HG03108 (cell line): ENCODE measurements around the gene PITX2.

Experiments used
- ATAC-seq: cut with Tn5 transposase; IDR thresholded peaks from one replicate; pipeline ENCODE4 v1.9.1; 2021; ENCODE audit warnings: moderate library complexity; ENCODE audit not compliant: unreplicated experiment

PITX2 gene

GRCh38 chr4:110622841-110623717 is at the start of gene PITX2:
TSS of gene PITX2 (minus strand) at chr4:110623077. CDS start at chr4:110622460, 617 bp downstream.
- ATAC-seq = peak; percentile 87

- ATAC-seq = no peak
These were observed 48.8 kb upstream of the PITX2 start for GRCh38 chr4:110671679-110672078.

DNA sequence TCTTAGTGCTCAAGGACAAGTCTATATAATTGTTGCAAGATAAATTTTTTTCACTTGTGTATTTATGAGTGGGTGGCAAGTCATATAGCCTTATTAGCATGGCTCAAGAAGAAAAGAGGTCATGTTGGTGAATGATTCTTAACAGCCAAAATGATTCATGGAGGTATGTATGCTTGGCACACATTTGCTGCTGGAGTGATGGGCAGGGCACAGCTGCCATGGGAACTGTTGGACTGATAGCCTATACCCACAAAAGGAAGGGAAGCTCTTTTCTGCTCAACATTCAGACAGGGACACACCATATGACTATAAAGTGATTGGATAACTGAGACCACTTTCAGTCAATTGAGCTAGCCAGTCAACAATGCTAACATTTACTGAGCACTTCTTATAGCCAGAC is 46.8 kb upstream of the PITX2 start:
- ATAC-seq = no peak

GRCh38 chr4:110668463-110669235 is 45.8 kb upstream of the PITX2 start:
- ATAC-seq = no peak

DNA sequence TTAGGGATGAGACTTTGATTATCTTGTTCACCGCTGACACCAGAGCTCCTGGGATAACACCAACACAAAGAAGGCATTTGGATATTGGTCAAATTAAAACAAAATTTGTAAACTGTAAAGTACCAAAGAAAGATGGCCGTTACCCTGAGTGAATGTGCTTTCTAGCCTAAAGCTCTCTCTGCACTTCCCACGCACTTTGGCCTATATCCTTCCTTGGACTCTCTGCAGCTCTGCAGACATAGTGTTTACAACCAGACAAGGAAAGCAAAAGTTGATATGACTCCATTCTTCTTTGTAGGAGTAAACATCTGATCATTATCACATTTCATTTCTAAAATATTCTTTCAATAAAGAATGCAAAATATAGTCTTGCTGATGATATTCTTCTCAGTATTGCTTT is 44.8 kb upstream of the PITX2 start:
- no peak for ATAC-seq

DNA sequence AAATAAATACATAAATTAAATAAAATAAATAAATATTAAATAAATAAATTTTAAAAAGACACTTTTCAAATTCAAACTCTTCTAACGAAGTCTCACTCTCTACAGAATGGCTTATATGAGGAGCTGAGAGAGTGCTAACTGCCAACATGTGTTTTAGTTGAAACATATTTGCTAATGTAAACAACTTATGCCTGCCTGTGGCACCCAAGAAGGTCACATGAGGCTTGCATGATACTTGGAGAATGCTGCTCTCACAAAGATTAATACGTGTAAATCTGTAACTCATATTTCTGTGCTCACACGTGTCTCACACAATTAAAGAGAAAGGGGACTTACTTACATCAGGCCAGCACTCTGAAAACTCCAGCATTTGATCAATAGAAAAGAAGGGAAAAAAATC is 43.2 kb upstream of the PITX2 start:
- no peak for ATAC-seq

DNA sequence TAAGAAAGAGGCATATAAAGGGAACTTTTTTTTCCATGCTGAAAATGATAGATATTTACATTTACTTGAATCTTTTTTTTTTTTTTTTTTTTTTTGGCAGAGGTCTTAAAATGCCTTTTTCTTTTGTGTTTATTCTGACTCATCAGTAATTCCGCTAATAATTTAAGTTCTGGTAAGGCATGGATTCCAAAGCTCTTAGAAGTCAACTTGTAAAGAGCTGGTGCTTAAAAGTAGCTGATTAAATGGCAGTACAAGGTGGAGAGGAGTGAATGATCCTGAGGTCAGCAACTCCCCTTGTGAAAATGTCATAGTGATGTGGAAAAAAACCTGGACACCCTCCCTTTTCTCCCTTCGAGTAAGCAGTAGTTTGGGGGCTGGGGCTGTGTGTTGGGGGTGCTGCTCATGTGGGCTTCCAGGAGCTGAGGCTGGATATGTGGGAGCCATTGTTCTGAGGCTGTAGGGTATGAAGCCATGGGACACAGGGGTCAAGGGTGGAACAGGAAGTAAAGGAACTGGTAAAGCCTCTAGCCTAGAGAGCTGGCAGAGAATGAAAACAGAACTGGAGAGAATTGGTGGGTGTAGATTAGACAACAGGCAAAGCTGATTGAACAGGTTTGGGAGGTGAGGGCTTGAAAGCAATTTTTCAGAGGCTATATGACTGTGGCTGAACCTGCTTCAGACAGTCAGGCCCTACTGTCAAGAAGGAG is 41.0 kb upstream of the PITX2 start:
- ATAC-seq = no peak

DNA sequence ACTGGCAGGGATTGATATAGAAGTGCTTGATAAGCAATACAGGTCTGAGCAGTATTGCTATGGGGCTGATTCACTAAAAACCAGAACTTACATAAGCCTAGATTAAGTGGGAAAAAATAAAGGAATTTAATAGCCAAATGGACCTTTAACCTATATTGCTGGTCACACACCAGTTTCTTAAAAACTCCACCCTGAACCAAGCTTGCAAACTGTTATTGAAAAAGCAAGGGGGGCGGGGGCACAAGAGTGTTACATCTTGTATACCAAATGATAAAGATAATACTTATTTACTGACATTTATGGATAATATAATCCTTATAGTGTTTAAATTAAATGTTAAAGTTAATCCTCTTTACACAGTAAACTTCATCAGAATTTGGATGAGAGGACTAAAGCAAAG is 40.3 kb upstream of the PITX2 start:
- ATAC-seq = no peak

GRCh38 chr4:110660755-110661154 is 37.9 kb upstream of the PITX2 start:
- no peak for ATAC-seq

DNA sequence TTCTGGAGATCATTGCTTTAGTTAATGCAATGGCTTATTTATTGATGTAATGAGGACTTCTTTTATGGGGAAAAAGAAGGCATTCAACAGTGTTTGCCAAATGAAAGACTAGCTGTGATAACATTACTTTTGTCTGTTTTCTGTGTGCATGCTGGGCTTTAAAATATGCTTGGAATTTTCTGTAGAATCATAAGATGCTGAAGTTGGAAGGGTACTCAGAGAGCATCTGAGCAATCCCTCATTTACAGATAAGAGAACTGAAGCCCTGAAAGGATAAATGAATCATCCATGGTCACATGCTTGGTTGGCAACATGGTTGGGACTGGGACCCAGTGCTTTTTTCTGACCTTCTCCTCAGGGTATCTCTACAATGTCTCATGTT is 31.4 kb upstream of the PITX2 start:
- no peak for ATAC-seq

GRCh38 chr4:110653321-110654253 is 30.7 kb upstream of the PITX2 start:
- ATAC-seq = no peak

DNA sequence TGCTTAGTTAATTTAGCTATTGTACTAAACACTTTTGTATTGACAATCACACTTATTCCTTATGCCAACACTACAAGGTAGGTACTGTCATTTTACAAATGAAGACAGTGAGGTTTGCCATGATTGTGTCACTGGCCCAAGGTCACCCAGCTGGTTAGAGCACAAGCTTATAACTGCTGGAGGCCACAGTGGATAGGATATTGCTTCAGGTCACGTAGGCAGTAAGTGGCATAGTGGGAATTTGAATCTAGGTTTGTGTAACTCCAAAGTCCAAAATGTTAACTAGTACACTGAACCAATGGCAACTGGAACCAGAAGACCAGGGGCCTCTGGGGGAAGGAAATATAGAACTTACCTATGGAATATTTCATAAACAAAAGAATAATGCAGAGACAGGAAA is 21.1 kb upstream of the PITX2 start:
- no peak for ATAC-seq

DNA sequence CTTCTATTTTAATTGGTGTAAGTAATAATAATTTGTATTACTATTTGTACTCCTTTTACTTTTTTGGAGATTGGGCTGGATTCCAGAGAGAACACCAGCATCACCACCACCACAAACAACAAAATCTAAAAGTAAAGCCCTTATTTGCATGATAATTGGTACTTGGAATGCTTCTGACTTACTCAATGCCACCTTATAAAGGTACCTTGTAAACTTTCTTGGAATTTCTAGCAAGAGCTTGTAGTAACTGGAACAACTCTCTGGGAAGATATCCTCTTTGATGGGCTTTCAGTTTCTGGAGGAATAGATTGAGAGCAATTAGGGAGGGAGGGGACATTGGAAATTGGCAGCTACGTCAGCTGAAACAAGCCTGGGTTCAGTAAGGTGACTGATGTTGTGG is 20.2 kb upstream of the PITX2 start:
- ATAC-seq = no peak

DNA sequence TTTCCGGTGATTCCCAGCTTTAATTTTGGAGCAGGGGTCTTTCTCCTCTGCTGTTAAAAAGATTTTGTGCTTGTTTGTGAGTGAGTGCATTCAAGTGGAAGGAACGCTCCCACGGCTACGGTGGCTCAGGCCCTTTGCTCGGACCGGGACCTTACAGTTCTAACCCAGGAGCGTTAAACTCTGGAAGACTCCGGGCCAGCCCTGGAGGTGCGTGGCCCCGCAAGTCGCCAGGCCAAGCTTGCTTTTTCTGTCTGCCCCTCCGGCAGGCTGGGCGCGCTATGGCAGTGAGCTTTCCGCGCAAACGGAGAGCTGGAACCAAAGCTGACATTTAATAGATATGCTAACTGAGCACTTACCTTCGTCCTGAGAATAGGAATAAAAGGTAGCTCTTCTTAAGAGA is 18.3 kb upstream of the PITX2 start:
- no peak for ATAC-seq

- ATAC-seq = no peak
These were observed 17.7 kb upstream of the PITX2 start for GRCh38 chr4:110640576-110640975.

- no peak for ATAC-seq
These were observed 16.6 kb upstream of the PITX2 start for GRCh38 chr4:110639207-110640090.

DNA sequence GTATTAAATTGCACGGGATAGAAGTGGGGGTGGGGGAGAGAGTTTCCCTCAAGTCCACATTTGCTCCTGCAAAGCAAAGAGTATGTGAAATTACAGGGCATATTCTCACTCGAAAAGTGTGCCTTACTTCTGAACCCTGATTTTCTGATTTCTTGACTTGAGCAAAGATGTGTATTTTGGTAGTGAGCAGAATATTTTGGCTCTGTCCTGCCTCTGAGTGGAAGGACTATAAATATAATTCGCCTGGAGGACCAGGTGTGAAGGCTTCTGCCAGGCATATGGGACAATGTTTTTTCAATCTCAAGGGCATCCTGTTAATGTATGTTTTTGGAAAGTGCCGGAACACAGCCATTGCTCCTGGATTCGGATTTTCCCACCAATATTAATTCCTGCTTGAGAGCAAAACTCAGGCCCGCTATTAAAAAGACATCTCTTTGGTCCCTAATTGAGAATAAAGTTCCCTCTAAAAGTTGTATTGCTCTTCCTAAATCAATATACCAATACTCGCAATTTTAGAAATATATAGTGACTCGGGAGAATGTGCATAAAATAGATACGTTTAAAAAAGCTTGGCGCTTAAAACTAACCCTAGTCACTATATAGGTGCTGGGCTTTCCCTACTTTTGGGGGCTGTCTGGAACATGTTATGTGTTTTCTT is 15.3 kb upstream of the PITX2 start:
- no peak for ATAC-seq

DNA sequence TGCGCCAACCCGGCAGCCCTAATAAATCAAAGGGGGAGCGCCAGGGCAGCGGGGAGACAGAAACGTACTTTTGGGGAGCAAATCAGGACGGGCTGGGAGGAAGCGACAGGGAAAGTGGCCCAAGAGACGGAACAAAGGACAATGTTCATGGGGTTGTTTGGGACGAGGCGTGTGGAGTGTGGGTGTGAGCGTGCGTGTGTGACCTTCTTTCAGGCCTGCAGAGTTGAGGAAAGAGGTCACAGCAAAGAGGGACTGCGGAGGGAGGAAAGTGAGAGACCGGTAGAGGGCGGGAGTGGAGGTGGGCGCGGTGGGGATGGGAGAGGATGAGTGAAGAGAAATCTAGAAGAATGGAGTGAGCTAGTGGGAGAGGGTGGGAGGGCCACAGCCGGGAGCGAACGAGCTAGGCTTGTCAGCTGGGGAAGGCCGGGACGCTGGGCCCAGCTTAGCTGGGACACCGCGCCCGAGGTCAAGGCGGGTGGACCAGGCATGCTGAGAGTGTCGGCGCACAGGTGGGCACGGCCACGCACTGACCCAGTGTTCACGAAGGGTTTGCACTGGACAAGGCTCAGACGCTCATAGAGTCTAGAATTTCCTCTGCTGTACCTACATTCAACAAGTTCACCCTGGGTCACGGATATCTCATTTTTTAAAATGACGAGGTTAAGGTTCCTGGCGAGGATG is 14.7 kb upstream of the PITX2 start:
- ATAC-seq = no peak
